ENCODE measurements around the gene TSPAN31. TPM values are rescaled to one million over a fixed set of nuclear protein-coding genes. Genes with fewer than 3 reads are reported as not detected.

The TSPAN31 gene
- total RNA-seq, 2 experiments from 2014 or later = 6.4 to 7.7 TPM

DNA sequence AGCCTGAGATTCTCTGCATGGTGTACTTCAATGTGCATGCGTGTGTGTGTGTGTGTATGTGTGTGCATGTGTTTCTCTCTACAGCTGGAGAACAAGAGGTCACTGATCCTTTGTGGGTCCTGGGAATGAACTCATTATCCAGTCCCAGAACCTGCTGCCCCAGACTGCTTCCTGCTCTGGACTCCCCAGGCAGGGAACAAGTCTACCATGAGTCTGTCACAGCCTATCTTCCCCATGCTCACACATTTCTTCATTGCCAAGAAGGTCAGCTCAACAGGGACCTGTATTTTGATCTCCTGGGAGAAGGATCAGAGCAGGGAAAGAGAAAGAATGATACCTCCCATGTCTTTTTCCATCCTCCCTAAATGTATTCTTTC, 3.4 kb upstream of the TSPAN31 start:
- Mint-ChIP-seq H3K27ac (peak overlapping the region; percentile 97), H3K4me1 (ENCODE audit: low read depth) (peaks cover 55% of the 10 kb centered on the region), H3K36me3 (ENCODE audit: low read depth) (peaks cover 15% of the 10 kb centered on the region), H3K9me3 (no peaks in the 10 kb centered on the region), H3K27me3 (ENCODE audit: low read depth) (no peaks in the 10 kb centered on the region), H3K4me3 (peak overlapping the region; percentile 97)
- no peak for DNase-seq
- CTCF ChIA-PET = interaction anchor here (0.6 to 4.0 kb wide), 21 partner anchors 8 to 279 kb away, joined by 3 to 21 read pairs (median 4); partner anchors contain the start of genes CDK4 and OS9
- intact Hi-C loops (cut with micrococcal nuclease) = loop anchor here (1.0 to 5.0 kb wide), 5 partner anchors 13 to 499 kb away; partner anchors contain the start of genes B4GALNT1, GLI1, MARCHF9 and OS9

DNA sequence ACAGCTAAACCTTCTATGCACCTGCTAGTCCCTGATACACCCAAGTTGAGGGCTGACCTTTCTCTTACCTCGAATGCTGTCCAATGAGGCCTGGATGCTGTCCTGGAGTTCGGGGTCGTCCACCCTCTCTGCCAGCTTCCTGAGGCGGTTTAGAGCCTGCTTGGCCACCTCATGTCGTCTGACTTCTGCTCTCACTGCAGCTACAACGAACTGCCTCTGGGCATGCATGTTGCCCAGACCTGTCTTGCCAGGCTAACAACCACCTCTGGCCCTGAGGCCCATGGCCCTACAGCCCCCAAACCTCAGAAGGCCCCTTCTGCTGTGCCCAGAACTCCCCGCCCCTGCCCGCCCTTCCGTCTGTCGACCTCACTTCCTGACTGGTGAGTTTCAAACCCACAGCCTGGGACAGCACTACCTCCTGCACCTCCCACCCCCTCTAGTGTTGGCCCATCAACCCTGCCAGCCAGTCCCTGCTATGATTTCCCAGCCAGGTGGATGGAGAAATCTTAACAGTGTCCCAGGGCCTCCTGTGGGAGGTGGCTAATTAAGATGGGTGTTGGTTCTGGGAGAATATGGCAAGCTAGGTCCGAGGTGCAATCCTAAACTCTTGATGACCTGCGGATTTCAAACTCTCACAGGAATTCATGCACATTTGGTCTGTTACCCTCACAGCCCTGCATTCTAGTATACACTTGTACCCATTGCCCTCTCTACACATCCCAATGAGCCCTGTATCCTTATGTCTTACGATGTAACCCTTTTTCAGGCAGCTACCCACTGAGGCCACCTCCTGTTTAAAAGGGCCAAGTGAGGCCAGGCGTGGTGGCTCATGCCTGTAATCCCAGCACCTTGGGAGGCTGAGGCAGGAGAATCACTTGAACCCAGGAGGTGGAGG, 2.7 kb upstream of the TSPAN31 start:
- H3K27ac Mint-ChIP-seq = peak overlapping the region; percentile 97
- peak overlapping the region; percentile 97 for H3K4me3 Mint-ChIP-seq
- no peaks in the 10 kb centered on the region for H3K27me3 Mint-ChIP-seq (ENCODE audit: low read depth)
- H3K9me3 Mint-ChIP-seq = no peaks in the 10 kb centered on the region
- DNase-seq = peak; percentile 91
- peaks cover 17% of the 10 kb centered on the region for H3K36me3 Mint-ChIP-seq (ENCODE audit: low read depth)
- H3K4me1 Mint-ChIP-seq (ENCODE audit: low read depth) = peaks cover 51% of the 10 kb centered on the region
- CTCF ChIA-PET = interaction anchor here (0.6 to 4.0 kb wide), 23 partner anchors 8 to 280 kb away, joined by 3 to 21 read pairs (median 4); partner anchors contain the start of genes CDK4 and OS9
- intact Hi-C loops (cut with micrococcal nuclease) = loop anchor here (1.0 to 5.0 kb wide), 8 partner anchors 13 to 500 kb away; partner anchors contain the start of genes B4GALNT1, DCTN2, GLI1 and MARCHF9

DNA sequence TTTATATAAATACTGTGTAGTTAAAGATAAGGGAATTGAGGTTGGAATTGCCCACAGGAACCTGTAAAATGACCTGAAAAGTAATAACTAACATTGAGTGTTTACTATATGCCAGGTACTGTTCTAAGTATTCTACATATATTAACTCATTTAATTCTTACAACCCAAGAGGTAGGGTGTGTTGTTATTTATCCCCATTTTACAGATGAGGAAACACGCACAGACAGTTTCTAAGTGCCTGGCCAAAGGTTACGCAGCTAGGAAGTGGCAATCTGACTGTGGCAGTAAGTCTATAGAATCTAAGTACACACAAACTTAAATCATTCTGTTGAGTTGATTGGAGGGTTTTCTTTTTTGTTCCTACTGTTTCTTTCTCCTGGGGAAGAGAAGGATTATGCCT, 1.1 kb upstream of the TSPAN31 start:
- CTCF ChIA-PET = interaction anchor here (1.1 to 4.0 kb wide), 5 partner anchors 15 to 161 kb away, joined by 3 to 21 read pairs (median 6); partner anchors contain the start of gene OS9
- Mint-ChIP-seq H3K27ac (peak overlapping the region; percentile 94), H3K27me3 (ENCODE audit: low read depth) (no peaks in the 10 kb centered on the region), H3K9me3 (no peaks in the 10 kb centered on the region), H3K4me3 (peak overlapping the region; percentile 85), H3K4me1 (ENCODE audit: low read depth) (peaks cover 51% of the 10 kb centered on the region), H3K36me3 (ENCODE audit: low read depth) (peaks cover 26% of the 10 kb centered on the region)
- DNase-seq = no peak
- intact Hi-C loops (cut with micrococcal nuclease) = loop anchor here (1.0 to 5.0 kb wide), 3 partner anchors 9 to 501 kb away; partner anchors contain the start of genes ARHGAP9 and CDK4

DNA sequence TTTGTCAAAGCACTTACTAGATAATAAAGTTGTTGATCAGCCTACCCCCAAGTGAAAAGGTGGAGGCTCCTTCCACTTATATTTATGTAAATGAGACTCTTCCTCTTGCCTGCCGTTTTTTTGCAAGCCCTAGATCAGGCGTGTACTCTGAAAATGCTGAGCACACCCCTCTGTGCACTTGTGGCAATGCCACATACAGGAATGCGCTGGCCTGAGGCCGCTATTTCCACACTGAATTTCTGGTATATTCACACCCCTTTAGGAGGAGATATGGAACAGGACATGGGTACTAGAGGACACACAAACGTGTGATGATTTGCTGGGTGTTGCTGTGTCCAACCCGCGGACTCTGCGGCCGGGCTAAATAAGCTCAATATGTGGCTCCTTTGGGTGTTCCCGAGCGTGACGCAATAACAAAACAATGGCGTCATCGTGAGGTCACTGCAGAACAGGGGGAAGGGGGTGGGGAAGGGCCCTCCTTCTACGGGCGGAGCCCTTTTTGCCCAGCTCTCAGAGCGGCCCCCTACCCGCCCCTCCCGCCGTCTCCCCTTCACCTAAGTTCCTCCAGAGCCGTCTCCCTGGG, 554 bp upstream of the TSPAN31 start:
- no peaks in the 10 kb centered on the region for H3K9me3 Mint-ChIP-seq
- CTCF ChIA-PET = interaction anchor here (0.8 to 4.0 kb wide), 7 partner anchors 12 to 284 kb away, joined by 3 to 21 read pairs (median 6); partner anchors contain the start of gene OS9
- peaks cover 46% of the 10 kb centered on the region for H3K4me1 Mint-ChIP-seq (ENCODE audit: low read depth)
- intact Hi-C loops (cut with micrococcal nuclease) = loop anchor here (1.0 to 5.0 kb wide), 3 partner anchors 8 to 502 kb away; partner anchors contain the start of genes ARHGAP9 and CDK4
- peak; percentile 91 for DNase-seq
- H3K36me3 Mint-ChIP-seq (ENCODE audit: low read depth) = peaks cover 30% of the 10 kb centered on the region
- H3K27ac Mint-ChIP-seq = peak overlapping the region; percentile 94
- H3K4me3 Mint-ChIP-seq = peak overlapping the region; percentile 85
- no peaks in the 10 kb centered on the region for H3K27me3 Mint-ChIP-seq (ENCODE audit: low read depth)

DNA sequence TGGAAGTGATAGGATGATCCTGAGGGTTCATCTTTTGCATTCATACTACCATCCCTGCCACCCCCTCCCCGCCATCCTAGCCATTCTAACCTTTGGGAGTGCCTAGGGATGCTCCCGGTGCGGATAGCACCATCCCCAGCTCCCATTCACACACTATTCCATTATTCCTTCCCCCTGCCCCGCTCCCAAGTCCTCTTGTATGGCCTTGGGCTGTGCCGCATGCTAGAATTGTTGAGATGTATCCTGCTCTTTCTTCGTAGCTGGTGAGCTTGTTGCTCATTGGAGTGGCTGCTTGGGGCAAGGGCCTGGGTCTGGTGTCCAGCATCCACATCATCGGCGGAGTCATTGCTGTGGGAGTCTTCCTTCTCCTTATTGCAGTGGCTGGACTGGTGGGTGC, 644 bp downstream of the TSPAN31 start:
- Mint-ChIP-seq H3K36me3 (ENCODE audit: low read depth) (peaks cover 36% of the 10 kb centered on the region), H3K9me3 (no peaks in the 10 kb centered on the region), H3K27ac (peak overlapping the region; percentile 94), H3K4me3 (peak overlapping the region; percentile 85), H3K4me1 (ENCODE audit: low read depth) (peaks cover 42% of the 10 kb centered on the region), H3K27me3 (ENCODE audit: low read depth) (no peaks in the 10 kb centered on the region)
- CTCF ChIA-PET = interaction anchor here (0.6 to 2.3 kb wide), 6 partner anchors 11 to 285 kb away, joined by 3 to 8 read pairs (median 5); partner anchors contain the start of gene OS9
- DNase-seq = no peak
- intact Hi-C loops (cut with micrococcal nuclease) = loop anchor here (2.0 kb wide), 1 partner anchor 267 kb away; the partner anchor contains the start of gene ARHGAP9

DNA sequence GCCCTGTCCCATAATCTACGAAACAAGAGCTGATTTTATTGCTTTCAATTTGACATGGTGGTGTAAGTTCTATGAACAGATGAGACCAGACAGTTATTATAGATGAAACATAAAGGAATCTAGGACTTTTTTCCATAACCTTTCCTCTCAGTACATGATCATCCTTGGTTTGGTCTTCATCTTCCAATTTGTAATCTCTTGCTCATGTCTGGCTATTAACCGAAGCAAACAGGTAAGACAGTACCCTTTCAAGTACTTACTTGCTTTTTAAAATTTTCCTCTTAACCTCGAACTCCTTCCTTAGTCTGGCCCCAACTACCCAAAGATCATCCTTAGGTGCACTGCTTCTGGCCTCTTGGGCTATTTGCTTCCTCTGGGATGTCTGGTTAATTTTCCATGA, 1.2 kb downstream of the TSPAN31 start:
- Mint-ChIP-seq H3K27ac (peak overlapping the region; percentile 94), H3K27me3 (ENCODE audit: low read depth) (no peaks in the 10 kb centered on the region)
- CTCF ChIA-PET = interaction anchor here (1.9 kb wide), 1 partner anchor 11 kb away, joined by 8 read pairs; no protein-coding TSS in a partner anchor

DNA sequence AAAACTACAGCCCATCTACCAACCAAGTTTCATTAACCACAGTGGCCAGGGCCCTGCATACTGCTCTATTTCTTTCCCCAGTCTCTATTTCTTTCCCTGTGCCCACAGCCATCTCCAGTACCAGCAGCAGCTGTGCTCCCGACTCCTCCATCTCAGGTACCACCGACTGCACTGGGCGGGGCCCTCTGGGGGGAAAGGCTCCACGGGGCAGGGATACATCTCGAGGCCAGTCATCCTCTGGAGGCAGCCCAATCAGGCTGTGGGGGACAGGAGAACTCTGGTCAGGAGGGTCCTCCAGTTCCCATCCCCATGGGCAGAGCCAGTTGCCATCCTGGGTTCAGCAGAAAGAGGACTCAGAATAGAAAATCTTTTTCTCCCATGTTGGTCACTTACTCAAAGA, 4.2 kb downstream of the TSPAN31 start:
- Mint-ChIP-seq H3K27ac (no peak overlapping the region), H3K4me1 (ENCODE audit: low read depth) (peaks cover 55% of the 10 kb centered on the region), H3K9me3 (no peaks in the 10 kb centered on the region), H3K36me3 (ENCODE audit: low read depth) (peaks cover 50% of the 10 kb centered on the region), H3K27me3 (ENCODE audit: low read depth) (no peaks in the 10 kb centered on the region), H3K4me3 (no peak overlapping the region)
- intact Hi-C loops (cut with micrococcal nuclease) = no loop called here
- CTCF ChIA-PET = interaction anchor here (1.9 kb wide), 1 partner anchor 10 kb away, joined by 5 read pairs; no protein-coding TSS in a partner anchor
- DNase-seq = no peak

More for the DNA sequence above, 1.2 kb downstream of the TSPAN31 start:
- DNase-seq = no peak
- Mint-ChIP-seq H3K36me3 (ENCODE audit: low read depth) (peaks cover 39% of the 10 kb centered on the region), H3K4me3 (peak overlapping the region; percentile 85), H3K9me3 (no peaks in the 10 kb centered on the region), H3K4me1 (ENCODE audit: low read depth) (peaks cover 42% of the 10 kb centered on the region)
- intact Hi-C loops (cut with micrococcal nuclease) = no loop called here

DNA sequence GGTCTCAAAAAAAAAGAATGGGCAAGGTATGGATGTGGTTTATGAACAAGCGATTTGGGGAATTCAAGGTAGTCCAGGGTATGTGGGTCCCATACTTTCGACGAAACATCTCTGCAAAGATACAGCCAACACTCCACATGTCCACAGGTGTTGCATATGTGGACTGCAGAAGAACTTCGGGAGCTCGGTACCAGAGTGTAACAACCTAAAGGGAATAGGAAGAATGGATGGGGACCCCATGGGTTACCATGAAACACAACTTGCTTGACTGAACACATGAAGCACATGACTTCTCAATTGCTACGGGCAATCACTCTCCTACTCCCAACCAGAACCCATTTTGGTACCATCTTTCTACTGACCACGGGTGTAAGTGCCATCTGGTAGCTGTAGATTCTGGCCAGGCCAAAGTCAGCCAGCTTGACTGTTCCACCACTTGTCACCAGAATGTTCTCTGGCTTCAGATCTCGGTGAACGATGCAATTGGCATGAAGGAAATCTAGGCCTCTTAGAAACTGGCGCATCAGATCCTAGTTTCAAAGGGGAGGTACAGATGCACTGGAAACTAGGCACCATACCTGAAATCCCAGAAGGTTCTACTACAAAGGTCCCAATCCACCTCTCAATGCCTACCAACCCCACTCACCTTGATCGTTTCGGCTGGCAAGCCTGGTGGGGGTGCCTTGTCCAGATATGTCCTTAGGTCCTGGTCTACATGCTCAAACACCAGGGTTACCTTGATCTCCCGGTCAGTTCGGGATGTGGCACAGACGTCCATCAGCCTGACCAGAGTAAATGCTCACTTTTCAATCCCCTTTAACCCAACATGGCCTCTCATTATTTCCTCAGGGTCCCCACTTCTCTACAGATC, 6.0 kb downstream of the TSPAN31 start:
- peaks cover 41% of the 10 kb centered on the region for H3K36me3 Mint-ChIP-seq (ENCODE audit: low read depth)
- intact Hi-C loops (cut with micrococcal nuclease) = loop anchor here (1.0 to 5.0 kb wide), 2 partner anchors 272 to 513 kb away; a partner anchor contains a TSS

DNA sequence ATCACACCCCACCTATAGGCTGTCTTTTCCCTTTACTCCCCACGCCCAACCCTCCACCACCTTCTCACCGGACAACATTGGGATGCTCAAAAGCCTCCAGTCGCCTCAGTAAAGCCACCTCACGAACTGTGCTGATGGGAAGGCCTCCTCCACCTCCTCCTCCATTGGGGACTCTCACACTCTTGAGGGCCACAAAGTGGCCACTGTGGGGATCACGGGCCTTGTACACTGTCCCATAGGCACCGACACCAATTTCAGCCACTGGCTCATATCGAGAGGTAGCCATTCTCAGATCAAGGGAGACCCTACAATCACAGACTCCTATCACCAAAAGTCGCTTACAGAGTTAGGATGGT, 6.6 kb downstream of the TSPAN31 start:
- Mint-ChIP-seq H3K36me3 (ENCODE audit: low read depth) (peaks cover 38% of the 10 kb centered on the region), H3K27ac (peak overlapping the region; percentile 99), H3K4me3 (peak overlapping the region; percentile 100), H3K9me3 (no peaks in the 10 kb centered on the region), H3K4me1 (ENCODE audit: low read depth) (peaks cover 45% of the 10 kb centered on the region), H3K27me3 (ENCODE audit: low read depth) (no peaks in the 10 kb centered on the region)
- intact Hi-C loops (cut with micrococcal nuclease) = loop anchor here (1.0 to 5.0 kb wide), 2 partner anchors 273 to 514 kb away; a partner anchor contains a TSS
- DNase-seq = no peak
- CTCF ChIA-PET = no interaction called here

More for the DNA sequence above, 6.0 kb downstream of the TSPAN31 start:
- CTCF ChIA-PET = interaction anchor here (1.1 to 1.9 kb wide), 3 partner anchors 8 to 10 kb away, joined by 3 to 5 read pairs (median 5); no protein-coding TSS in a partner anchor
- H3K27ac Mint-ChIP-seq = peak overlapping the region; percentile 99
- H3K4me3 Mint-ChIP-seq = peak overlapping the region; percentile 100
- peaks cover 46% of the 10 kb centered on the region for H3K4me1 Mint-ChIP-seq (ENCODE audit: low read depth)
- DNase-seq = no peak
- no peaks in the 10 kb centered on the region for H3K27me3 Mint-ChIP-seq (ENCODE audit: low read depth)
- H3K9me3 Mint-ChIP-seq = no peaks in the 10 kb centered on the region

DNA sequence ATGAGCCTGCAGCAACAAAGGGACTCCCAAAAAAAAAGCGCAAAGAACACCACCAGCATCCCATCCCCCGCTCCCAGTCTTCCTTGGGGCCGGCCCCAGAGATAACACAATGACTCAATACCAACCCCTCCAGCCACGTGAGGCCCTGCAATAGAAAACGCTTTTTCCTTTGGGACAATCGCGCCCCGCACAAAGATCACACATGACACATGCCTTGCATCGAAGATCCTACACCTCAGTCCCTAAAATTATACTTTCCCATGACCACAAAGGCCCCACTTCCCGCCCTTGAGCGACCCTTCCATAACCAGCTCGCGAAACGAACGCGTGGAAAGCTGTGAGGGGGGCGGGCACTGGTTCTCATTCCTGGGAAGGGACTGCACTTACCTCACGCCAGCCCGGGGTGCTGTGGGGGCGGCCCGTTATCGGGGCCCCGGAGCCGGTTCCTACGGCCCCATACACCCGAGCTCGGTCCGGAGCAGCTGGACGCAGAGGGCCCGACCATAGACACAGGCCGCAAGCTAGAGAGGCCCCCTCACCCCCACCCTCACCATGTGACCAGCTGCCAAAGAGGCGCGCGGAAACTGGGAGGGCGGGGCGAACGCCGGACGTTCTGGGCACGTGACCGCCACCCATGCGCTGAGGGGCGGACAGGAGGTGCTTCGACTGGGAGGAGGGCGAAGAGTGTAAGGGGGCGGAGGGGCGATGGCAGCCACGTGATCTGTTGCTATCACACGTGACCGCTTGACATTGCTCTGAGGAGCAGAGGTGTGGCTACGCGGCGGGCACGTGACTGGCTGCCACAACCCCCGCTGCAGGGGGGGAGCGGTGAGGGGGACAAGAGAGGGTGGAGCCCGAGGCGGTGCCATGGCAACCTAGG, 7.2 kb downstream of the TSPAN31 start, which contains the start of gene CDK4:
Gene CDK4 (minus strand): TSS at position 523 of the 880 bp plus-strand sequence. CDS start 593 bp downstream, outside the sequence.
- Mint-ChIP-seq H3K9me3 (no peaks in the 10 kb centered on the region), H3K4me1 (ENCODE audit: low read depth) (peaks cover 51% of the 10 kb centered on the region), H3K27me3 (ENCODE audit: low read depth) (no peaks in the 10 kb centered on the region), H3K36me3 (ENCODE audit: low read depth) (peaks cover 41% of the 10 kb centered on the region), H3K27ac (peak within 1 kb of the TSS; percentile 99), H3K4me3 (peak within 1 kb of the TSS; percentile 100)
- peak; percentile 99 for DNase-seq
- intact Hi-C loops (cut with micrococcal nuclease) = loop anchor here (1.0 to 5.0 kb wide), 10 partner anchors 8 to 515 kb away; partner anchors contain the start of genes ATP23, EEF1AKMT3, MBD6 and METTL1
- CTCF ChIA-PET = interaction anchor here (0.8 to 0.9 kb wide), 2 partner anchors 11 to 31 kb away, joined by 3 to 4 read pairs; partner anchors contain the start of gene TSFM

Data from activated naive CD4-positive, alpha-beta T cell treated with anti-CD3 and anti-CD28 coated beads for 36 hours (primary cell).